Hematopoietic multipotent progenitor cell treated with erythropoietin and hydrocortisone succinate and interleukin-3 and kit ligand, for 6 days (in vitro differentiated cells): ENCODE results near the gene ERV3-1.
A peak's percentile ranks its signal among the peaks of the same experiment; 100 is the strongest.
"Not testable (repeated sequence)": the region's sequence is repeated elsewhere in the genome, so short reads cannot be mapped to it uniquely, and the experiment has no call there.

ENCODE experiments used
- DNase-seq: peaks from one replicate; pipeline ENCODE4 v3.0.0-alpha.2; 2015

Gene ERV3-1

DNA sequence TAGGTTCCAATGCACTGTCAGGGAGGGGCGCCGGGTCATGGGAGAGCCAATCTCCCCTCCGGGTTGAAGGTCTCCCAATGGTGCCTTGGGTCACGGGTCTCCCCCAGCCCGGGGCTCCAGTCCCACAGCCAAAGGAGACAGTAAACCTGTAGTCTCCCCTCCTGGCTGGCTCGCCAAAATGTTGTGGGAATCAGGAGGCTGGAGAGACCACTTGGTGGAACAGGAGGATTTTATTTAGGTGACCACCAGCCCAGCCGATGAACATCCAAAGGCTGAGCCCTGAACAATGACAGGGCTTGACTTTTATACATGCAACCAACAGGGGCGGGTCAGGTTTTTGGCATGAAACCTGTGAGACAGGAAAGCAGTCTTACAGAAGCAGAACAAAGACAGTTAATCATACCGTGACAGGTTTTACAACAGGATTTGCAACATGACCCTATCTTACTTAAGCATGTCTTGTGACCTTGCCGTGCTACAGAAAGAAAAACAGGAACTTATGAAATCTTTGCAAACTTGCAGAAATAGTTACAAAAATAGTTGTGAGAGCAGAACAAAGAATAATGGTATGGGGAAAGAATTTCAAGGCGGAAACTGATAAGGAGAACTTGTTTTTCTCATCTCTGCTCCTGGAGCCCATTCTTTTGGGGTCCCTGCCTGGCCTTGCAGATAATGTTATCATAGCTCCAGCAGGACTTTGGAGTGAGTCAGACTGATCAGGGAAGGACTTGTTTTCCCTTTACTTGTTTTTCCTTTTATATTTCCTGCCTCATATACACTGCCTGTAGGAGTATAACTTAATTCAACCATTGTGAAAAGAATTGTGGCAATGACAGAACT is 7.1 kb downstream of the ERV3-1 start:
- peak; percentile 75 for DNase-seq

DNA sequence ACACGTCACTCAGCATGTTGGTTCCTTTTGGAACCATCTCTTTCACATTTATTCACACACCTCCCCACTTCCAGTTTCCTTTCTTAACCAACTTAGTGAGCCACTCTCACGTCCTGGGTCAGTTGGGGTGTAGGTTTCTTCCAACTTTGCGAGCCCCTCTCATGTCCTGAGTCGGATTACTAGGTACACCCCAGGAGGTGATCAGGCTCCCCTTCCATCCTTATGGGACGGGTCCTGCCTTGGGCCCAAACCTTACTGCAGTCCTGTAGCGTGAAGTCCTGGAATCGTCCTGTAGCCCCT is 7.7 kb downstream of the ERV3-1 start:
- DNase-seq: no peak

DNA sequence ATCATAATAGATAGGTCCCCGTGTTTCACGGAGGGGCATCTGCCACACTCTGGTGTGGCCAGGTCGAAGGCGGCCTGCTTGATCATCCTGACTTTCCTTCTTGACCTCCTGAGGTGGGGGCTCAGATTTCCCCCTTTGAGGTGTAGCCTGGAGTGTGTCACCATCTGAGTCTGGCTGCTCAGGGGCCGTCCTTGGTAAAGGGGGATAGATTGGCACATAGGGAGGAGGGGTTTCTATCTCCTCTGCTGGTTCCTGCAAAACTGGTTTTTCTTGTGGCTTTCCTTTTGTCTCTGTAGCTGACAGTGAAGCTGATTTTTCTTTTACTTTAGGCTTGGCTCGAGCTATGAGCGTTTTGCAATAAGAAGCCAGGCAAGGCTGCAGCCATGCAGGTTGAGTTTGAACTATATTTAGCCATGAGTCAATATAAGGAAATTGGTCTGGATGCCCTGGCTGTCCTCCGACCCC is 8.5 kb downstream of the ERV3-1 start:
- no peak for DNase-seq

DNA sequence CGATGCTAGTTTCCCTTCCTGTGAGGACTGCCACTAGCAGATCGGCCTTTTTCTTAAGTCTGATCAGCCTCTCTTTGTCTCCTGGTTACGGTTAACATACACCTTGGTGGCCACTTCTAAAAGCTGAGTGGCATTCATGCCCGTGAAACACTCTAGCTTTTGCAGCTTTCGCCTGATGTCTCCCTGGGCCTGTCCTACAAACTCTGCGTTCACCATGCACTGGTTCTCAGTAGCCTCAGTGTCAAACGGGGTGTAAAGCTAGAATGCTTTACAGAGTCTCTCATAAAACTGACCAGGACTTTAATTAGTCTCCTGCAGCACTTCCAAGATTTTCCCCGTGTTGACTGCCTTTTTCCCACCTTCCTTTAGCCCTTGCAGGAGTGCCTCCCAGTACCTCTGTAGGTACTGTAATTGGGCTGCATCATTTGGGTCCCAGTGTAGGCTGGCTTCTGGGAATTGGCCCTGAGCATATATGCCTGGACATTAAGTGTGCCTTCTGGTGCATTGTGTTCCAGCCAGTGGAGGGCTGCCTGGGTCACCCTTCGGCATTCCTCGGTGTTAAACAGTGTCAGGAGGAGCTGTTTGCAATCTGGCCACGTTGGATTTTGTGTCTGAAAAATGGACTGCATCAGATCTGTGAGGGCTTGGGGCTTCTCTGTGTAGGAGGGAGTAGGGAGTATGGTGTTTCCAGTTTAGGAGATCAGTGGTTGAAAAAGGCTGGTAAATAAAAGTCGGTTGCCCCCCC is 9.2 kb downstream of the ERV3-1 start:
- DNase-seq: no peak

DNA sequence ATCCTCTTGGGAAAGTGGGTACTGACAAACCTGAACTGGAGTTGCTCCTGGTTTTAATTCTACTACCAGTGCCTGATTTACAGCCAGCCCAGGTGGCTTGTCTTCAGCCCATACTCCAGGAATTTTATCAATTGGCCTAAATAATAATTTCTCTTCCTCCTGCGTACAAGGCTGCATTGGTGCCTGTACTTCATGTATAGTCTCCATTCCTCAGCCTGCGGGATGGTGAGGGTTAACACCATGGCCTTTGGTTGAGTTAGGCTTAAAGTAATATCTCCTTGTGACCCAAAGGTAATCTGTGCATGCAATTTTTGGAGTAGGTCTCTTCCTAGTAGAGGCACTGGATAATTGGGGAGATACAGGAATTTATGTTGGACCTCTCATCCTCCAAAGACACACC is 10.2 kb downstream of the ERV3-1 start:
- no peak for DNase-seq

DNA sequence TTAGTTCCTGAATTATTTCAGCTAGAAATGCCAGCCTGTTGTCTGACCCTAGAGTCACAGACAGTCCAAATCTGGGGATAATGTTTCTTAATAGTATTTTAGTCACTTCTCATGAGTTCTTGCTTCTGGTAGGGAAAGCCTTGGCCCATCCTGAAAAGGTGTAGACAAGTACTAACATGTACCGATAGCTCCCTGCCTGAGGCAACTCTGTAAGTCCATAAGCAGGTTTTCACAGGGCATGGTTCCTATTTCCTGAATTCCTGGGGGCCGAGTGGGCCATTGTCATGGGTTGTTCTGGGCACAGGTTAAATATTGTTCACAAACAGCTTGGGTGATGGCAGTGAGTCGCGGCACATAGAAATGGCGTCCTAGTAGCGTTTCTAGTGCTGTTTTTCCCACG is 12.6 kb downstream of the ERV3-1 start:
- no peak for DNase-seq

DNA sequence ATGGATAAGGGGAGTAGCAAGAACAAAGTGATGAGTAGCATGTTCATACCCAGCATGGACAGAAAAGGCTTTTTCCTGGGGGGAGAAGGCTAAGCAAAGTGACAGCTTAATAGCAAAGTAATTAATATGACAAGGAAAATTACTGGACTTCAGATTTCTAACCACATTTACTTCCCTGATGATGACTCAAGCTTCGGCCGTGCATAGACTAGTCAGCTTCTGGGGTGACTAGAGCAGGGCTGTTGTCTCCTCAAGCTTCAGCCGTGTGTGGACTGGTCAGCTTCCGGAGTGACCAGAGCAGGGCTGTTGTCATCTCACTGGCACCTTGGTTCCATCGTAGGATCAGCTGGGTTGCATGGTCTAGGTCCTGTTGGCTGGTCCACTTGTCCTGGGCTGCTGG is 13.5 kb downstream of the ERV3-1 start:
- no peak for DNase-seq

DNA sequence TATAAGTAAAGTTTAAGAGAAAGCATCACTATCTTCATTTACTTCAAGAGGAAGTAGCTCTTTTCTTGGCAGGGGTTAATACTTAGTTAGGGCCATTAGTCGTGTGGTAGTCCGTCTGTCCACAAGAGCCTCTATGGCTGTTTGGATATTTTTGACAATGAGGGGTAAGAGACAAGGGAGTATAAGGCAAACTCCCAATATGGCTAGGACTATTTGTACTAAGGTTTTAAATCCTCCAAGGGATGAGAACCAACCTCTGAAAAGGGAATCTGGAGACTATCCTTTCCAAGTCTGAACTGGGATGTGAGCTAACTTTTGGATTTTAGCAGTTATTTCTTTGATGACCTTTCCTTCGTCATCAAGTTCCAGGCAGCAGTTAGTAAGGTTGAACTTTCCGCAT is 15.6 kb downstream of the ERV3-1 start, which contains the start of gene ZNF117:
Gene ZNF117 (minus strand): TSS at position 101 of the 400 bp plus-strand sequence.
- DNase-seq: no peak

DNA sequence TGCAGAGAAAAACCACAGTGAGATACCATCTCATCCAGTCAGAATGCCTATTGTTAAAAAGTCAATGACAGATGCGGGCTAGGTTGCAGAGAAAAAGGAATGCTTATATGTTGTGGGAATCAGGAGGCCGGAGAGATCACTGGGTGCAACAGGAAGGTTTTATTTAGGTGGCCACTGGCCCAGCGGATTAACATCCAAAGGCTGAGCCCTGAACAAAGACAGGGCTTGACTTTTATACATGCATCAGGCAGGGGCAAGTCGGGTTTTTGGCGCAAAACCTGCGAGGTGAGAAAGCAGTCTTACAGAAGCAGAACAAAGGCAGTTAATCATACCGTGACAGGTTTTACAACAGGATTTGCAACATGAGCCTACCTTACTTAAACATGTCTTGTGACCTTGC is 16.3 kb downstream of the ERV3-1 start:
- no peak for DNase-seq

DNA sequence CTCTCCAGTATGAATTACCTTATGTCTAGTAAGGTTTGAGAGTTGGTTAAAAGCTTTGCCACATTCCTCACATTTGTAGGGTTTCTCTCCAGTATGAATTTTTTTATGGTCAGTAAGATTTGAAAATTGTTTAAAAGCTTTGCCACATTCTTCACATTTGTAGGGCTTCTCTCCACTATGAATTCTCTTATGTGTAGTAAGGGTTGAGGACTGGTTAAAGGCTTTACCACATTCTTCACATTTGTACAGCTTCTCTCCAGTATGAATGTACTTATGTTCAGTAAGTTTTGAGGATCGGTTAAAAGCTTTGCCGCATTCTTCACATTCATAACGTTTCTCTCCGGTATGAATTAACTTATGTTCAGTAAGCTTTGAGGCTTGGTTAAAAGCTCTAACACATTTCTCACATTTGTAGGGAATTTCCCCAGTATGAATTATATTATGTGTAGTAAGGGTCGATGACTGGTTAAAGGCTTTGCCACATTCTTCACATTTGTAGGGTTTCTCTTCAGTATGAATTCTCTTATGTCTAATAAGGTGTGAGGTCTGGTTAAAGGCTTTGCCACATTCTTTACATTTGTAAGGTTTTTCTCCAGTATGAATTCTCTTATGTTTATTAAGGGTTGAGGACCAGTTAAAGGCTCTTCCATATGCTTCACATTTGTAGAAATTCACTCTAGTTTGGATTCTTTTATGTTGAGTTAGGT is 27.8 kb downstream of the ERV3-1 start:
- DNase-seq: no peak

DNA sequence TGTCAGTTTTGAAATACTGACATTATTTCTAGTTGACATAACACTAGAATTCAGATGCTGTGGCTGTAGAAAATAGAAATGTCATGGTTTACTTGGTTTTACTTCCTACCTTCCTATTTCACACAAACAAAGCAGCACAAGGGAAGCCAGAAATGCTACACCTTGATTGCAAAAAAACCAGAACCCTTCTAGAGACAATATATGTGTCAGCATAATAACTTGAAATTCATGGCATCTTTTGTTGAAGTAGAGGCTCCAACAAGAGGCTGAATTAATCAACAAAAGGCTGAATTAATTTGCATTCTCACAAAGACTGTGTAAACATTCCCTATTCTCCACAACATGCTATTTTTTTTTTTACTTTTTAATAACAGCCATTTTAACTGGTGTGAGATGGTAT is 40.9 kb downstream of the ERV3-1 start:
- DNase-seq: no peak

DNA sequence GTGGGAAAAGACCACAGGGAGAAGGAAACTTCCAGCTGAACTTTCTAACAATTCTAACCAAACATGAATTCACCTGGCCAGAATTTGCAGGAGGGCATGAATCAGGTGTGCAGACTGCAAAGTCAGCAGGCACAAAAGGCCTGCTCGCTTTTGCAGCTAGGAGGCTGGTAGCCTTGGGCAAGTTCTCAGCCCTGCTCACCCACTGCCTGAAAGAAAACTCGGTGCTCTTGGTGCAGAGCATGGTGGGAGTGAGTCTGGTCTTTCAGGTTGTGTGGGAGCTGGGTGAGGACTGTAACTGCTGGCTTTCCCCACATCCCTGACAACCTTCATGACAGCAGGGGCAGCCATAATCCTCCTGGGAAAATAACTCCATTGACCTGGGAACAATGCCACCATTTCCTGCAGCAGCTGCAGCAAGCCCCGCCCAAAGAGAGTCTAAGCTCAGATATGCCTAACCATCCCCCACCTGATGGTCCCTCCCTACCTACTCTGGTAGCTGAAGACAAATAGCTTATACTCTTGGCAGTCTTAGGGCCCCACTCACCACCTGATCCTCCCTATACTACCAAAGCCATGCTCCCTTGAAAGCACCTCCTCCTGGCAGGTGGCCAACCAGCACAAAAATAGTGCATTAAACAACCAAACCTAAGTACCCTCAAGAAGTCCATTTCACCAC is 47.3 kb downstream of the ERV3-1 start:
- DNase-seq: no peak

DNA sequence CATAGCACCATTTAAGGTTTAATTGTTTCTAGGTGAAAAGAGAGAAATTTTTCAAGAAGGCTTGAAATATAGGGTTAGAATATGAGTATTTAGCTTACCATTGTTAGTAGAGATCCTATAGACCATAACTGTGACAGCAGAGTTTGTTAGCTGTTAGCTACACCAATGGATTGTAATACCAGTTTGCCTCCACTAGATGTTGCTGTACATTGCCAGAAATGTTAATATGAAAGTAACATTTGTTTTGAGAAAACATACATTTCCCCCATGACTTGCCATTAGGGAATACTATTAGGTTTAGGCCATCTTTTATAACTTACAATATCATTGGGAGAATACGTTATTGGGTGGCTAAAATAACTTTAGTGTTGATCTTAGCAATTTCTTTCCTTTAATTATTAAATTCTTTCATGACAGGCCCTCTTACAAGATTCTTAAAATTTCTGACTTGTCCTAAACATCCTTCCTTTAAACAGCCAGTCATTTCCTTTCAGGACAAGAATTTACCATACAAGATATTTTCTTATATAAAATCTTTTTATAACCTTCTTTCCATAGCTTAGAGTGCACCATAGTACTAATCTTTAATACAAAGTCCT is 55.1 kb downstream of the ERV3-1 start:
- peak; percentile 82 for DNase-seq

DNA sequence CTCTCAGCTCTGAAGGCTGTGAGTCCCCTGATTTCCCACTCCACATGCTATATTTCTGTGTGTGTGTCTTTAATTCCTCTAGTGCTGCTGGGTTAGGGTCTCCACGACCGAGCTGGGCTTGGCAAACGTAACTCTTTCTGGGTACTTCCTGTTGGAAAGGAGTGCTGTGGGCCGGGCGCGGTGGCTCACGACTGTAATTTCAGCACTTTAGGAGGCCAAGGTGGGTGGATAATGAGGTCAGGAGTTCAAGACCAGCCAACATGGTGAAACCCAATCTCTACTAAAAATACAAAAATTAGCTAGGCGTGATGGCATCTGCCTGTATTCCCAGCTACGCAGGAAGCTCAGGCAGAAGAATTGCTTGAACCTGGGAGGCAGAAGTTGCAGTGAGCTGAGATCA is 55.8 kb downstream of the ERV3-1 start:
- not testable (repeated sequence) for DNase-seq

DNA sequence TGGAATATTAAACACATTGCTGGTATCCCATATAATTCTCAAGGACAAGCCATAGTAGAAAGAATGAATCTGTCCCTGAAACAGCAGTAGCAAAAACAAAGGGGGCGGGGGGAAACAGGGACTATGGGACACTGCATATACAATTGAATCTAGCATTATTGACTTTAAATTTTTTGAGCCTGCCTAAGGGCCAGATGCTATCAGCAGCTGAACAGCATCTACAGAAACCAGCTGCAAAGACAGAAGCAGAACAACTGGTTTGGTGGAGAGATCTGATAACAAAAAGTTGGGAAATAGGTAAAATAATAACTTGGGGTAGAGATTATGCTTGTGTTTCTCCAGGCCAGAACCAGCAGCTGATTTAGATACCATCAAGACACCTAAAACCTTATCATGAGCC is 57.7 kb downstream of the ERV3-1 start:
- not testable (repeated sequence) for DNase-seq

DNA sequence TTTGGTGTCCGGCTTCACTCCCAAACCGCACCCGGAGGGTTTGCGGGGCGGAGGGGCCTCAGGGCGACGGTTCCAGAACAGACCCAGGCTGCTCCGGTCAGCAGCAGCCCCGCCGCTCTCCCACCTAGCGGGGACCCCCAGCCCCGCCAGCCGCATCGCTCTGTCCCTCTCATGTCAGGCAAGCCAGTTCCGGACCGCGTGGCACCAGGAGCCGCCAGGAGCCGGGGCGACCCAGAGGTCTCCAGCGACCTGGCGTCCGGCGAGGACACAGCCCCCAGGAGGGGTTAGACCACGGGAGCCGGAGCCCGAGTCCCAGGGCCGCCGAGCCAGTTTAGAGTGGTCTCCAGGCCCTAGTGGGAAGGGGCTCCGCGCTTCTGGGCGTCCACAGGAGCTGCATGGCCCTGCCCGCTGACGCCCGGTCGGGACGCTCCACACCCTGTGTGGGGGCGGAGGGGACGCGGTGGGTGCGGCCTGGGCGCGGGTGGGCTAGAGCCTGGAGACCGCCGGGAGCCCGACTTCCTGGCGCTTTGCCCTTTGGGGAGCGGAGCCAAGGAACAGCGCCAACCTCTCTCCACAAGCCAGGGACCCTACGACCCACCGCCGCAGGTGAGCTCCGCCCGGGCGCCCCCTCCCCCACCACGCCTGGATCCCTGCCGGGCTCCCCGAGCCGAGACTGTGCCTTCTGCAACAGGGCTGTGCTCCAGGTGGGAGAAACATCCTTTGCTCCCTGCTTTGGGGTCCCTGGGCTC is 59.1 kb downstream of the ERV3-1 start:
- peak; percentile 50 for DNase-seq

DNA sequence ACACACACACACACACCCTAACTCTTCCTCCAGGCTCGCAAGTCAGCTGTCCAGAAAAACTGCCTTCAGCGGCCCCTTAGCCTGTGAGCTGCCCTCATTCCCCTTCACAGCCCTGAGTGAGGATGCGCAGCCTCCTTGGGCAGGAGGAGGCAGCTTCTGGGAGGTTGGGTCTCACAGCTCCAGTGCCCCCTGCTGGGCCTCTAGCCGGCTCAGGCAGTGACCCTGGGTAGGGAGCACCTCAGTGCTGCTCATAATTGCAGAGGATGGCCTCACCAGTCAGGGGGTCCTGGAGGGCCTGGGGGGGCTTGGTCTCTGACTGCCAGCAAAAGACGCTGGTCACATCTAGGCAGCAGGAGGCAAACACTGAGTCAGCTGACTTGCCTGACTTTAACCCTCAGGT is 59.7 kb downstream of the ERV3-1 start:
- DNase-seq: peak; percentile 57

DNA sequence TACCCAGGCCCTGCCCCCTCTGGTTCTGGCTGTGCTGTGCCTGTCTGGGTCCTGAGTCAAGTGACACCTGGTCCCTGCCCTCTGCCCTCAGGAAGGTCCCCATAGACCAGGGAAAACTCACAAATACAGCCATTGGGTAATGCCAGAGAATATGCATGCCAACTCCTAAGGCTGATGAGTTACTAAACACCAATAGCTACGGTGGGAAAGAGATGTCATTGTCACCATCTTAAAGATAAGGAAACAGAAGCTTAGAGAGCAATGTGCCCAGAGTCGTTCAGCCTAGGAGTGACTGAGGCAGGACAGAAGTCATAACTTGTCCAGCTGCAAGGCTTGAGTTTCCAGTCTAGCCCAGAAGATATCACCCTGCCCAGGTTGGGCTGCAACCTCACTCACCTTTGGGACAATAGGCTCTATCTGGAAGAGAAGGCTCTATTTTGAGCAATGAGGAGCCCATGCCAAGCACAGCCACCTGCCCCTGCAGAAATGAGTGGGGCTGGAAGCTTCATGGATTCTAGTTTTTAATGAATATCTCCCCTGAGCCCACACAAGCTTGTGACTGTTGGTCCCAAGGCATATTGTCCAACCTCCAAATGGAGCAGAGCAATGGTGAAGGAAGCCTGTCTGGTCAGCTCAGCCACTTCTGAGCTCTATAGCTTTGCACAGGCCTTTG is 60.8 kb downstream of the ERV3-1 start:
- peak; percentile 59 for DNase-seq

DNA sequence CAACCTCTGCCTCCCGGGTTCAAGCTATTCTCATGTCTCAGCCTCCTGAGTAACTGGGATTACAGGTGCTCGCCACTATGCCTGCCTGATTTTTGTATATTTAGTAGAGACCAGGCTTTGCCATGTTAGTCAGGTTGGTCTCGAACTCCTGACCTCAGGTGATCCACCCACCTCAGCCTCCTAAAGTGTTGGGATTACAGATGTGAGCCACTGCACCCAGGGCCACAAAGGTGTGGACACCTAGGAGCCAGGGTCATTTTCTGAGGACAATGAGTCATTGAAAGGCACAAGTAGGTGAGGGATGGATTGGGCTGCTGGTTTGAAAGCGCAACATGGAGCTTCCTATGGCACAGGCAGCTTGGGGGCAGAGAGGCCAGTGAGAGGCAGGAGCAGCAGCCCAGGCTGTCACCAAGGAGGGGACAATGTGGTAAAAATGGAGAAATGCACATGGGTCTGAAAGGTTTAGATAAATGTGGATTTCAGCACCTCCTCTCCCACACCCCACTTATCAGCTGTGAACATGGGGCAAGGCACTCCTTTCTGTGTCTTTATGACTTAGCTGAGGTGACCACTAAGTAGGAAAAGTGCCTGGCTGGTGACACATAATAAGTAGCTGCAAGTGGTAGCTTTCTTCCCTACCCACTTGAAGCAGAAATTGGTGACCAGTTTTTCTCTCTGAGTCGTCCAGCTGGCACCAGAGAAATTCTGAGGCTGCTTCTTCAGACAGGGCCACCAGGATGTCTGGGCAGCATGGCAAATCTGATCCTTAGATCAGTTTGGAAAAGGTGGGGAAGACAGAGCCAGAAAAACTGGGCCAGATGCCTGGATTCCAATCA is 61.6 kb downstream of the ERV3-1 start:
- DNase-seq: peak; percentile 93
